VCaP (cell line): ENCODE data around the gene GTSF1L.

Experiments used
- H3K27ac ChIP-seq: fragments of 450-650 bp; 2 replicates; pipeline ENCODE4 v1.5.1; 2017
- TF ChIP-seq, protein P1 (sequence below): fragments of 450-650 bp; conservative IDR thresholded peaks from 2 replicates; pipeline ENCODE4 v1.5.1; 2017; ENCODE audit warnings: mild to moderate bottlenecking, moderate library complexity

Gene GTSF1L

DNA sequence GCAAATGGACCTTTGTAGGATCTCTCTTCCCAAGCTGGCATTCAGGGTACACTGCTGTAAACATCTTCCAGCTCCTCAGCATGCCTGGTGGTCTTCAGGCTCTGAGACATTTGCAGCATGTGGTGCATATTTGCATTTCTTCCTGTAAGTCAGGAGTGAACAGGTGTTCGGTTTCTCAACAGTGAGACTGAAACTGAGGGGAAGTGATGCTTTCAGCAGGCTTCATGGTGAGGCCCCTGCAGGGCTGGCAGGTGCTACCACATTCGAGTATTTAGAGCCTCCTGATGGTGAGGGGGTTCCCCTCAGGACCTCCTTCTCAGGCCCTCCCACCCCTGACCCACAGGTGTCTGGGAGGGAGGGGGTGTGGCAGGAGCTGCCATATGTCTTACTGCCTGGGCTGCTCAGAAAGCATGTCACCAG lies 44.8 kb downstream of the GTSF1L start:
- TF ChIP-seq, protein P1, sequence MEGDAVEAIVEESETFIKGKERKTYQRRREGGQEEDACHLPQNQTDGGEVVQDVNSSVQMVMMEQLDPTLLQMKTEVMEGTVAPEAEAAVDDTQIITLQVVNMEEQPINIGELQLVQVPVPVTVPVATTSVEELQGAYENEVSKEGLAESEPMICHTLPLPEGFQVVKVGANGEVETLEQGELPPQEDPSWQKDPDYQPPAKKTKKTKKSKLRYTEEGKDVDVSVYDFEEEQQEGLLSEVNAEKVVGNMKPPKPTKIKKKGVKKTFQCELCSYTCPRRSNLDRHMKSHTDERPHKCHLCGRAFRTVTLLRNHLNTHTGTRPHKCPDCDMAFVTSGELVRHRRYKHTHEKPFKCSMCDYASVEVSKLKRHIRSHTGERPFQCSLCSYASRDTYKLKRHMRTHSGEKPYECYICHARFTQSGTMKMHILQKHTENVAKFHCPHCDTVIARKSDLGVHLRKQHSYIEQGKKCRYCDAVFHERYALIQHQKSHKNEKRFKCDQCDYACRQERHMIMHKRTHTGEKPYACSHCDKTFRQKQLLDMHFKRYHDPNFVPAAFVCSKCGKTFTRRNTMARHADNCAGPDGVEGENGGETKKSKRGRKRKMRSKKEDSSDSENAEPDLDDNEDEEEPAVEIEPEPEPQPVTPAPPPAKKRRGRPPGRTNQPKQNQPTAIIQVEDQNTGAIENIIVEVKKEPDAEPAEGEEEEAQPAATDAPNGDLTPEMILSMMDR: no peak
- no peak overlapping the region for H3K27ac ChIP-seq

DNA sequence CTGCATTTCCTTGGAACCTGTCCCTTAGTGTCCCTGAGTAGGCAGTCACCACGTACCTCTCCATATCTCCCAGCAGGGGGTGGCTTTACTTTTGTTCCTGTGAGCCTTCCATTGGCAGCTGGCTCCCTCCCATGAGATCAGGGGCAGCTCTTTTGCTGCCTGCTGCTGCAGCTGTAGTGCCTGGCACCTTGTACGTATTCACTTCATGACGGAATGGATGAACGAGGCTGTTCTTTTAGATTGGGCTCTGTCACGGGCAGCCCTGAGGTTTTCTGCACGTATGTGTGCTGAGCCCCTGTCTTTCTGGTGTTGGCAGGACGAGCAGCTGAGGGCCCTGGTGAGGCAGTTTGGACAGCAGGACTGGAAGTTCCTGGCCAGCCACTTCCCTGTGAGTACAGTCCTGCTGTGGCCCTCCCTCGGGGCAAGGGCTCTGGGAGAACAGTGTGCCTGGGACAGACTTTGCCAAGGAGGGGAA lies 45.3 kb downstream of the GTSF1L start:
- H3K27ac ChIP-seq: no peak overlapping the region
- TF ChIP-seq, protein P1: peak; percentile 34

DNA sequence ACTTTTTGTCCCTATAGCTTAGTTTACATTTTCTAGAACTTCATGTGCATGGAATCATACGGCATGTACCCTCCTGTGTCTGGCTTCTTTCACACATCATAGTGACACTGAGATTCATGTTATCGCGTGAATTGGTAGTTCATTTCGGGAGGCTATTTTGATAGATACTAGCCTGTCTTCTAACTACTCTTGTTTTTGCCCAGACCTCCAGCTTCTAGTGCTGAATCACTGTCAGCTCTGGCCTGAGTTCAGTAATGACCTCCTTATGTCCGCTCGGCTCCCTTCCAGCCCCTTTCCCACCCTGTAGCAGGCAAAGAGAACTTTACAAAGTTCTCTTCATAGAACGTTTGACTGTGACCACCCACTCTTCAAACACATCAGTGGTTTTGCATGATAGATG lies 45.8 kb downstream of the GTSF1L start:
- H3K27ac ChIP-seq: no peak overlapping the region
- TF ChIP-seq, protein P1: no peak

DNA sequence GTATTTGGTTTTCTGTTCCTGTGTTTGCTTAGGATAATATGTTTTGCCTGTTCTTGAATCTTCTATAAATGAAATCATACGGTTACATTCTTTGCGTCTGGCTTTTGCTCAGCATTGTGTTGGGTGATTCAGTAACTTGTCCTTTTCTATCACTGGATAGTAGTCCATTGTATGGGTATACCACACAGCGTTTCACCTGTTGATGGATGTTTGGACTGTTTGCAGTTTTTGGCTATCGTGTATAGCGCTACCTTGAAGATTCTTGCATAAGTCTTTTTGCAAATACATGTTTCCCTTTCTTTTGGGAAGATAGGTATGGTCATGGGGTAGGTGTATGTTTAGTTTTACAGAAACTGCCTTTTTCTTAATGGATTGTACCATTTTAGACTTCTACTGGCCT lies 50.4 kb downstream of the GTSF1L start:
- no peak overlapping the region for H3K27ac ChIP-seq
- TF ChIP-seq, protein P1: no peak
